Upper lobe of right lung (tissue), 1 donor: ENCODE data around the gene SERINC2. TPM values are rescaled to one million over a fixed set of nuclear protein-coding genes. Genes with fewer than 3 reads are reported as not detected.
"Not testable (repeated sequence)": the region's sequence is repeated elsewhere in the genome, so short reads cannot be mapped to it uniquely, and the experiment has no call there.

Experiments used
- ATAC-seq: fragments of 200-7000 bp; cut with Tn5 transposase; one replicate; pipeline ENCODE4 v1.9.1; 2020; ENCODE audit warnings: mild to moderate bottlenecking, moderate library complexity
- DNase-seq: peaks from one replicate; pipeline ENCODE4 v3.0.0-alpha.2; 2020
- H3K27ac ChIP-seq: fragments of 200-600 bp; one replicate; pipeline ENCODE4 v1.8.0; 2022
- H3K27me3 ChIP-seq: fragments of 200-600 bp; one replicate; pipeline ENCODE4 v1.8.0; 2022; ENCODE audit warnings: mild to moderate bottlenecking
- H3K36me3 ChIP-seq: fragments of 200-600 bp; one replicate; pipeline ENCODE4 v1.8.0; 2022
- H3K4me1 ChIP-seq: fragments of 200-600 bp; one replicate; pipeline ENCODE4 v1.8.0; 2022
- H3K4me3 ChIP-seq: fragments of 200-600 bp; one replicate; pipeline ENCODE4 v1.8.0; 2022; ENCODE audit warnings: mild to moderate bottlenecking
- H3K9me3 ChIP-seq: fragments of 200-600 bp; one replicate; pipeline ENCODE4 v1.8.0; 2022
- CTCF ChIP-seq: fragments of 200-600 bp; IDR thresholded peaks from one replicate; pipeline ENCODE4 v1.8.0; 2022; ENCODE audit warnings: antibody characterized with exemption
- intact Hi-C: fragments of 100-400 bp; cut with DNase I; formaldehyde crosslinking; loops from one replicate; pipeline ENCODE4 v1.11.0; 2022
- total RNA-seq: library from RNA; stranded (reverse); fragmentation: NEBNext Ultra II Directional; extraction: Animal tissue kit (Norgen Biotek cat#: 25700); gene quantifications from one replicate; pipeline ENCODE4 v1.2.1, GENCODE V29; 2021
- donor health status: DM: no; HTN: yes; CAD: no; lungs with severe emphysema.

Gene SERINC2
- total RNA-seq, 1 donor from 2014 or later: 40.6 TPM

- TF ChIP-seq CTCF: peak; percentile 30
- no peak overlapping the region for H3K4me3 ChIP-seq
- H3K9me3 ChIP-seq: peaks cover 21% of the 10 kb centered on the region
- H3K27ac ChIP-seq: no peak overlapping the region
- H3K27me3 ChIP-seq: no peaks in the 10 kb centered on the region
- no peaks in the 10 kb centered on the region for H3K4me1 ChIP-seq
- DNase-seq: no peak
- H3K36me3 ChIP-seq: no peaks in the 10 kb centered on the region
- peak; percentile 17 for ATAC-seq
- intact Hi-C loops: no loop called here
Measured at GRCh38 chr1:31460027-31460426, 47.0 kb downstream of the SERINC2 start.

- no peak overlapping the region for H3K4me3 ChIP-seq
- H3K9me3 ChIP-seq: peaks cover 9% of the 10 kb centered on the region
- no peaks in the 10 kb centered on the region for H3K27me3 ChIP-seq
- intact Hi-C loops: no loop called here
- no peaks in the 10 kb centered on the region for H3K36me3 ChIP-seq
- DNase-seq (no peak), ATAC-seq (no peak)
- no peaks in the 10 kb centered on the region for H3K4me1 ChIP-seq
- no peak for TF ChIP-seq CTCF
- H3K27ac ChIP-seq: no peak overlapping the region
Measured at GRCh38 chr1:31467005-31467674, 54.1 kb downstream of the SERINC2 start.

GRCh38 chr1:31470794-31471315 is 57.8 kb downstream of the SERINC2 start:
- H3K4me3 ChIP-seq: no peak overlapping the region
- intact Hi-C loops: no loop called here
- DNase-seq (no peak), ATAC-seq (no peak)
- no peaks in the 10 kb centered on the region for H3K4me1 ChIP-seq
- H3K27me3 ChIP-seq: no peaks in the 10 kb centered on the region
- peaks cover 9% of the 10 kb centered on the region for H3K9me3 ChIP-seq
- H3K27ac ChIP-seq: no peak overlapping the region
- no peaks in the 10 kb centered on the region for H3K36me3 ChIP-seq
- no peak for TF ChIP-seq CTCF

GRCh38 chr1:31471452-31472313 is 58.7 kb downstream of the SERINC2 start:
- DNase-seq, H3K9me3 ChIP-seq, H3K4me3 ChIP-seq, H3K4me1 ChIP-seq, H3K36me3 ChIP-seq, H3K27me3 ChIP-seq, ATAC-seq, intact Hi-C loops, H3K27ac ChIP-seq: not testable (repeated sequence)

- H3K27ac ChIP-seq, intact Hi-C loops: not testable (repeated sequence)
Measured at GRCh38 chr1:31472314-31472651, 59.3 kb downstream of the SERINC2 start.

GRCh38 chr1:31472673-31473072 is 59.7 kb downstream of the SERINC2 start:
- H3K4me1 ChIP-seq, H3K4me3 ChIP-seq, H3K27me3 ChIP-seq, ATAC-seq, H3K9me3 ChIP-seq, H3K36me3 ChIP-seq, H3K27ac ChIP-seq, DNase-seq, intact Hi-C loops: not testable (repeated sequence)

More at GRCh38 chr1:31472314-31472651, 59.3 kb downstream of the SERINC2 start:
- ATAC-seq, DNase-seq, H3K9me3 ChIP-seq, H3K4me1 ChIP-seq, H3K27me3 ChIP-seq, H3K4me3 ChIP-seq, H3K36me3 ChIP-seq: not testable (repeated sequence)

- H3K36me3 ChIP-seq, H3K9me3 ChIP-seq, H3K27me3 ChIP-seq, ATAC-seq, DNase-seq, H3K4me1 ChIP-seq, intact Hi-C loops, H3K27ac ChIP-seq, H3K4me3 ChIP-seq: not testable (repeated sequence)
Measured at GRCh38 chr1:31473508-31473907, 60.5 kb downstream of the SERINC2 start.

GRCh38 chr1:31474567-31474966 is 61.6 kb downstream of the SERINC2 start:
- H3K27ac ChIP-seq, H3K9me3 ChIP-seq, H3K4me1 ChIP-seq, DNase-seq, H3K4me3 ChIP-seq, intact Hi-C loops, ATAC-seq, H3K27me3 ChIP-seq, H3K36me3 ChIP-seq: not testable (repeated sequence)
